DOHH2 (cell line): ENCODE results near the gene CACNA1I.

Experiments used
- H3F3A ChIP-seq: fragments of 200-600 bp; sonication (generic), shearing (Covaris generic); 2 replicates; pipeline ENCODE4 v1.6.0; 2016; ENCODE audit warnings: antibody characterized with exemption, mild to moderate bottlenecking; ENCODE audit not compliant: control insufficient read depth, insufficient read depth
- H3K27ac ChIP-seq: fragments of 200-600 bp; sonication (generic); 2 replicates; pipeline ENCODE4 v1.5.1; 2014; ENCODE audit warnings: low read depth, mild to moderate bottlenecking, low read length, moderate library complexity
- H3K27me3 ChIP-seq: fragments of 200-600 bp; sonication (generic); 2 replicates; pipeline ENCODE4 v1.6.1; 2014; ENCODE audit warnings: mild to moderate bottlenecking, low read length, mixed read lengths; ENCODE audit not compliant: control insufficient read depth
- H3K36me3 ChIP-seq: fragments of 200-600 bp; sonication (generic); 2 replicates; pipeline ENCODE4 v1.6.1; 2014; ENCODE audit warnings: mild to moderate bottlenecking, low read length, moderate library complexity, mixed read lengths; ENCODE audit not compliant: control insufficient read depth
- H3K4me1 ChIP-seq: fragments of 200-600 bp; sonication (generic); 2 replicates; pipeline ENCODE4 v1.6.1; 2014; ENCODE audit warnings: mild to moderate bottlenecking, low read length, mixed read lengths; ENCODE audit not compliant: control insufficient read depth
- H3K4me2 ChIP-seq: fragments of 200-600 bp; sonication (generic); 2 replicates; pipeline ENCODE4 v1.6.0; 2014; ENCODE audit warnings: mild to moderate bottlenecking, low read length, moderate library complexity
- H3K4me3 ChIP-seq: fragments of 200-600 bp; sonication (generic); 2 replicates; pipeline ENCODE4 v1.5.1; 2014; ENCODE audit warnings: mild to moderate bottlenecking, low read length, mixed read lengths
- H3K79me2 ChIP-seq: fragments of 200-600 bp; sonication (generic); 2 replicates; pipeline ENCODE4 v1.6.1; 2014; ENCODE audit warnings: mild to moderate bottlenecking, low read length, mixed read lengths; ENCODE audit not compliant: control insufficient read depth
- H3K9me2 ChIP-seq: fragments of 200-600 bp; sonication (generic); replicated peaks from 2 replicates; pipeline ENCODE4 v1.6.1; 2014; ENCODE audit warnings: mild to moderate bottlenecking, low read length, mixed read lengths; ENCODE audit not compliant: control insufficient read depth
- H3K9me3 ChIP-seq: fragments of 200-600 bp; sonication (generic); 2 replicates; pipeline ENCODE4 v1.6.1; 2014; ENCODE audit warnings: antibody characterized with exemption, low read length, mixed read lengths; ENCODE audit not compliant: control insufficient read depth, insufficient read depth
- H4K20me1 ChIP-seq: fragments of 200-600 bp; sonication (generic); 2 replicates; pipeline ENCODE4 v1.6.0; 2014; ENCODE audit warnings: low read depth, mild to moderate bottlenecking, antibody characterized with exemption, low read length, moderate library complexity; ENCODE audit not compliant: control insufficient read depth, insufficient read depth
- EZH2phosphoT487 ChIP-seq: fragments of 200-600 bp; sonication (generic); IDR thresholded peaks from 2 replicates; pipeline ENCODE4 v1.6.1; 2017; ENCODE audit warnings: borderline replicate concordance, mild to moderate bottlenecking, antibody characterized with exemption, low read length, moderate library complexity, mixed read lengths
- TF ChIP-seq, protein P1 (sequence below): fragments of 200-600 bp; sonication (generic); IDR thresholded peaks from one replicate; pipeline ENCODE4 v1.5.1; 2014; ENCODE audit warnings: antibody characterized with exemption, mild to moderate bottlenecking, low read depth, low read length; ENCODE audit not compliant: poor library complexity, severe bottlenecking

Gene CACNA1I

DNA sequence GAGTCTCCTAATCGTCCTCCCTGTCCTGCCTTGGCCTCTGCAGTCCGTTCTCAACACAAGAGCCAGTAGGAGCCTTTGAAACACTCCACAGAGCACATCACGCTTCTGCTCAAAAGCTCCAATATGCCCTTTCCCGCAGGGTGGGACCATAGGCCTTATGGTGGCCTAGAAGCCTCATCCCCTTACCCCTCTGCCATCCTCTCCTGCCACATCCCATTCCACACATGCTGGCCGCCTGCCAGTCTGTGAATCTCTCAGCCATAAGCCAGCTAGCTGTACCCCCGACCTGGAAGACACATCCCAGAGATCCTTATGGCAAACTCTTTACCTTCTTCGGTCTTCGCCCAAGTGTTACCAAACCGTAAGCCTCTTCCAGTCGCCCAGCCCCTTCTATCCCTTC lies 165.2 kb downstream of the CACNA1I start:
- no peaks in the 10 kb centered on the region for H3F3A ChIP-seq

DNA sequence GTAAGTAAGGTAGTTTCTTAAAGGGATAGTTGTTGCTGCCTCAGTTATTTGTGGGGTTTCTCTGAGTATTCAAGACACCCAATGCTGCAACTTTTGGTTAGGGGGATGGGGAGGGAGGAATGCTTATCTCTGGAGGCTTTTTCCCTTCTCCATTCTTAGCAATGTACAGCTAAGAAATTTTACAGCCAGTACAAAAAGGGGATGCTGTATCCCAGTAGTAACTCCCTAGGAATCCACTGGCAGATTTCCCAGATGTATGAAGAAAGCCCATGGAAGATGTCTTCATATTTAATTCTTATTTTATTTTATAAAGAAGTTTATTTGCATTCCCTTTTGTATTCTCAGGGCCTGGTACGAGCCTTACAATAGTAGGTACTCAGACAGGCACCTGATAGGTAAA lies 168.2 kb downstream of the CACNA1I start:
- Histone ChIP-seq H4K20me1 (no peaks in the 10 kb centered on the region), H3K27me3 (peaks cover 29% of the 10 kb centered on the region; the same call in 1 of the 2 replicates), H3K9me2 (no peaks in the 10 kb centered on the region), H3K4me2 (no peak overlapping the region), H3K4me1 (no peaks in the 10 kb centered on the region), H3K4me3 (no peak overlapping the region), H3F3A (no peaks in the 10 kb centered on the region), H3K36me3 (no peaks in the 10 kb centered on the region), H3K79me2 (no peaks in the 10 kb centered on the region), H3K27ac (no peak overlapping the region), H3K9me3 (no peaks in the 10 kb centered on the region)
- TF ChIP-seq, protein P1, sequence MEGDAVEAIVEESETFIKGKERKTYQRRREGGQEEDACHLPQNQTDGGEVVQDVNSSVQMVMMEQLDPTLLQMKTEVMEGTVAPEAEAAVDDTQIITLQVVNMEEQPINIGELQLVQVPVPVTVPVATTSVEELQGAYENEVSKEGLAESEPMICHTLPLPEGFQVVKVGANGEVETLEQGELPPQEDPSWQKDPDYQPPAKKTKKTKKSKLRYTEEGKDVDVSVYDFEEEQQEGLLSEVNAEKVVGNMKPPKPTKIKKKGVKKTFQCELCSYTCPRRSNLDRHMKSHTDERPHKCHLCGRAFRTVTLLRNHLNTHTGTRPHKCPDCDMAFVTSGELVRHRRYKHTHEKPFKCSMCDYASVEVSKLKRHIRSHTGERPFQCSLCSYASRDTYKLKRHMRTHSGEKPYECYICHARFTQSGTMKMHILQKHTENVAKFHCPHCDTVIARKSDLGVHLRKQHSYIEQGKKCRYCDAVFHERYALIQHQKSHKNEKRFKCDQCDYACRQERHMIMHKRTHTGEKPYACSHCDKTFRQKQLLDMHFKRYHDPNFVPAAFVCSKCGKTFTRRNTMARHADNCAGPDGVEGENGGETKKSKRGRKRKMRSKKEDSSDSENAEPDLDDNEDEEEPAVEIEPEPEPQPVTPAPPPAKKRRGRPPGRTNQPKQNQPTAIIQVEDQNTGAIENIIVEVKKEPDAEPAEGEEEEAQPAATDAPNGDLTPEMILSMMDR: no peak
- TF ChIP-seq EZH2phosphoT487: no peak

More for the DNA sequence above, 165.2 kb downstream of the CACNA1I start:
- no peaks in the 10 kb centered on the region for H3K9me2 ChIP-seq
- H4K20me1 ChIP-seq: 0 out of 2 replicates have a peak, but pooled peaks cover 3% of the 10 kb centered on the region
- H3K27me3 ChIP-seq: peaks cover 30% of the 10 kb centered on the region
- H3K79me2 ChIP-seq: no peaks in the 10 kb centered on the region
- H3K9me3 ChIP-seq: no peaks in the 10 kb centered on the region
- no peaks in the 10 kb centered on the region for H3K36me3 ChIP-seq
- H3K4me3 ChIP-seq: no peak overlapping the region
- H3K4me2 ChIP-seq: no peak overlapping the region
- TF ChIP-seq, protein P1: no peak
- TF ChIP-seq EZH2phosphoT487: no peak
- no peaks in the 10 kb centered on the region for H3K4me1 ChIP-seq
- H3K27ac ChIP-seq: no peak overlapping the region
